ENCODE measurements around the gene COL4A1. TPM values are rescaled to one million over a fixed set of nuclear protein-coding genes. Genes with fewer than 3 reads are reported as not detected.
A peak's percentile ranks its signal among the peaks of the same experiment; 100 is the strongest.

COL4A1 gene
- total RNA-seq, 4 donors from 2014 or later = 278 to 618 (median 440) TPM

GRCh38 chr13:110277357-110277975 lies 29.5 kb downstream of the COL4A1 start:
- 48 to 61% methylated on average over 5 of the region's 5 CpGs for WGBS, 2 donors (ENCODE audit: low coverage in 1 of 2)
- peaks cover 0 to 8% of the 10 kb centered on the region in 2 donors for H3K36me3 ChIP-seq
- H3K27me3 ChIP-seq = no peaks in the 10 kb centered on the region
- ATAC-seq = peak; percentile 44
- no peak overlapping the region for H3K4me3 ChIP-seq
- H3K9me3 ChIP-seq = no peaks in the 10 kb centered on the region
- TF ChIP-seq POLR2A (IDR thresholded peaks at IDR 0.05) (no peak), EP300 (IDR thresholded peaks at IDR 0.05) (no peak), CTCF (IDR thresholded peaks at IDR 0.05) (no peak), POLR2AphosphoS5 (IDR thresholded peaks at IDR 0.05) (peak; percentile 63)
- peak overlapping the region in 3 of 4 donors; percentile 56 to 67 (median 62) for H3K27ac ChIP-seq
- peaks cover 4 to 100% (median 14%) of the 10 kb centered on the region in 3 donors for H3K4me1 ChIP-seq

- H3K9me3 ChIP-seq = no peaks in the 10 kb centered on the region
- H3K27ac ChIP-seq = peak overlapping the region in 3 of 4 donors; percentile 40 to 67 (median 62)
- H3K4me1 ChIP-seq = peaks cover 0 to 94% (median 7%) of the 10 kb centered on the region in 3 donors
- TF ChIP-seq POLR2AphosphoS5 (IDR thresholded peaks at IDR 0.05) = no peak
- no peak for TF ChIP-seq POLR2A (IDR thresholded peaks at IDR 0.05)
- no peak for TF ChIP-seq CTCF (IDR thresholded peaks at IDR 0.05)
- TF ChIP-seq EP300 (IDR thresholded peaks at IDR 0.05) = no peak
- peaks cover 0 to 11% of the 10 kb centered on the region in 2 donors for H3K36me3 ChIP-seq
- no peaks in the 10 kb centered on the region for H3K27me3 ChIP-seq
- WGBS, 2 donors (ENCODE audit: low coverage in 1 of 2) = 63 to 78% methylated on average over 5 of the region's 5 CpGs
- ATAC-seq = no peak
- no peak overlapping the region for H3K4me3 ChIP-seq
Measured at GRCh38 chr13:110276553-110276950, 30.4 kb downstream of the COL4A1 start.

- 31 to 57% methylated on average over 13 to 15 of the region's 16 CpGs for WGBS, 2 donors (ENCODE audit: low coverage in 1 of 2)
- TF ChIP-seq POLR2AphosphoS5 (IDR thresholded peaks at IDR 0.05) (peak; percentile 50), EP300 (IDR thresholded peaks at IDR 0.05) (no peak)
- H3K4me1 ChIP-seq = peaks cover 0 to 93% (median 3%) of the 10 kb centered on the region in 3 donors
- no peak overlapping the region for H3K4me3 ChIP-seq
- no peaks in the 10 kb centered on the region for H3K9me3 ChIP-seq
- no peaks in the 10 kb centered on the region for H3K27me3 ChIP-seq
- peaks cover 0 to 11% of the 10 kb centered on the region in 2 donors for H3K36me3 ChIP-seq
- ATAC-seq = peak; percentile 53
- H3K27ac ChIP-seq = peak overlapping the region in 3 of 4 donors; percentile 27 to 67 (median 62)
Measured at GRCh38 chr13:110275931-110276552, 30.9 kb downstream of the COL4A1 start.

GRCh38 chr13:110274687-110275086 lies 32.3 kb downstream of the COL4A1 start:
- H3K4me3 ChIP-seq = no peak overlapping the region
- TF ChIP-seq EP300 (IDR thresholded peaks at IDR 0.05) (no peak), CTCF (IDR thresholded peaks at IDR 0.05) (peak; percentile 6 to 46 (median 30))
- no peaks in the 10 kb centered on the region for H3K9me3 ChIP-seq
- peaks cover 0 to 93% (median 3%) of the 10 kb centered on the region in 3 donors for H3K4me1 ChIP-seq
- H3K27ac ChIP-seq = peak overlapping the region in 3 of 4 donors; percentile 36 to 67 (median 46)
- WGBS, 2 donors (ENCODE audit: low coverage in 1 of 2) = 35 to 75% methylated on average over 3 to 5 of the region's 5 CpGs
- peaks cover 0 to 11% of the 10 kb centered on the region in 2 donors for H3K36me3 ChIP-seq
- ATAC-seq = no peak
- no peaks in the 10 kb centered on the region for H3K27me3 ChIP-seq

GRCh38 chr13:110273254-110273653 lies 33.7 kb downstream of the COL4A1 start:
- WGBS, 2 donors (ENCODE audit: low coverage in 1 of 2) = 80 to 89% methylated on average over 2 to 6 of the region's 6 CpGs
- no peak for ATAC-seq
- H3K27me3 ChIP-seq = no peaks in the 10 kb centered on the region
- peaks cover 0 to 11% of the 10 kb centered on the region in 2 donors for H3K36me3 ChIP-seq
- H3K27ac ChIP-seq = peak overlapping the region in 3 of 4 donors; percentile 9 to 37 (median 36)
- TF ChIP-seq CTCF (IDR thresholded peaks at IDR 0.05) = no peak
- no peak for TF ChIP-seq POLR2A (IDR thresholded peaks at IDR 0.05)
- peaks cover 0 to 93% (median 7%) of the 10 kb centered on the region in 3 donors for H3K4me1 ChIP-seq
- H3K4me3 ChIP-seq = no peak overlapping the region
- H3K9me3 ChIP-seq = no peaks in the 10 kb centered on the region

All from gastroesophageal sphincter (tissue), 4 donors.